ENCODE measurements around the gene RB1. TPM values are rescaled to one million over a fixed set of nuclear protein-coding genes. Genes with fewer than 3 reads are reported as not detected.

Gene RB1
- total RNA-seq, 1 experiment from 2014 or later = 62.0 TPM

DNA sequence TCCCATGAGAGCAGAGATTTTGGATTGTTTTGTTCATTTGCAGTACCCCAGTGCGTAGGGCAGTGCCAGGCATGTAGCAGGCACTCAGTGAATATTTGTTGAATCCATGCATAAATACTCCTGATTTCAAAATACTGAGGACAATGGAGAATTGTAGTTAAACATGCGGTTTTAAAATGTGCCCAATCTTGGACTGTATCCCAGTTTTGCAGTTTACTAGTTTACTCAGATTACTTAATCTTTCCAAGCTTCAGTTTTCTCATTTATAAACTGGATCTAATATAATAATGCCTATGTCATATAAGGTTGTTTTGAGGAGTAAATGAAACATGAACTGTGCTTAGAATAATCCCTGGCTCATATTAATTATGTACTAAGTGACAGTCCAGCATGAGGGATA lies 190.3 kb downstream of the RB1 start:
- DNase-seq (ENCODE audit: low read depth) = peak; percentile 48

DNA sequence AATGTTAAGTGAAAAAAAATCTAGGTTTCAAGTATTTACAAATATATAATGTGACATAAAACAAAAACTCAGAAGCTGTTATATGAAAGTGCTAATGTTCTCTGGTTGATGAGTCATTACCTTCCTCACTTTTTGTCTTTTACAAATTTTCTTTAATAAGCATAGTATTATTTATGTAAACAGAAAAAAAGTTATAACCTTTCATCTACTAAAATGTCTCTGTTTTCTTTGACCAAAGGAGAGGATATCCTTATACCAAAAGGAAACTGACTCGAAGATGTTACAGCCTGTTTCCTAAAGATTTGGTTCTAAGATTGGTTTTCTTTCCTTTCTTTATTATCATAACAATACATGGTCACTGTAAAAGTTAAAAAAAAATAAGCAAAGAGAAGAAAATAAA lies 191.3 kb downstream of the RB1 start:
- no peak for DNase-seq (ENCODE audit: low read depth)

DNA sequence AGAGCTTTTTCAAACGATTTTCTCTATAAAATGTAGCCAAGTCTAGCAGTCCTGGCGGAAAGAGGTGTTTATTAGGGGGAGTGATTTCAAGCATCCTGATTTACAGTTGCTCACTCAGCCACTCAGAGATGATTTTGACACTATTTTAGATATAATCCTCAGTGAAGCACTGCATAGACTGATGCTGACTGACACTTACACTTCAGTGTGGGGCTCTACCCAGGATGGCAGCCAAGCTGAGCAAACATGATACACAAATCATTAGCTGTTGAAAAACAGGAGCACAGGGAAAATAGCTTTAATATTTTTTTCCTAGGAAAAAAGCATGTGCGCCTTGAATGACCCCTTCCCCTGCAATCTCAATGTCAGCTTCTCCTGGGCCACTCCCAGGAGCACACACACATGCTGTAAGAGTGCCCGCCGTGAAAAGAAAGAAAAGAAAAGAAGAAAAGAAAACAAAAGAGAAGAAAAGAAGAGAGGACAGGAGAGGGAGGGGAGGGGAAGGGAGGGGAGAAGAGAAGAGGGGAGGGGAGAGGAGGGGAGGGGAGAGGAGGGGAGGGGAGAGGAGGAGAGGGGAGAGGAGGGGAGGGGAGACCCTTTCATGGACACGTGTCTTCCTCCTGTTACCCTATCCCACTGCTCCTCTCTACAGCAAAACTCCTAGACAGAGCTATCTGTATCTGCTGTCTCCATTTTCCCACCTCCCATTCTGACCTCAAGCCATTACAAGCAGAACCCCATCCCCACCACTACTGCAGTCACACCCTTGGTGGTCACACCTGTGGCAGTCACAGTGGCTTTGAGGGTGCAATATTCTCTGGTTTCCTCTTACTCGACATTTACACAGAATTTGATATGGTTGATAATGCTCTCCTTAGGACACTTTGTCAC lies 193.0 kb downstream of the RB1 start:
- DNase-seq (ENCODE audit: low read depth) = no peak

DNA sequence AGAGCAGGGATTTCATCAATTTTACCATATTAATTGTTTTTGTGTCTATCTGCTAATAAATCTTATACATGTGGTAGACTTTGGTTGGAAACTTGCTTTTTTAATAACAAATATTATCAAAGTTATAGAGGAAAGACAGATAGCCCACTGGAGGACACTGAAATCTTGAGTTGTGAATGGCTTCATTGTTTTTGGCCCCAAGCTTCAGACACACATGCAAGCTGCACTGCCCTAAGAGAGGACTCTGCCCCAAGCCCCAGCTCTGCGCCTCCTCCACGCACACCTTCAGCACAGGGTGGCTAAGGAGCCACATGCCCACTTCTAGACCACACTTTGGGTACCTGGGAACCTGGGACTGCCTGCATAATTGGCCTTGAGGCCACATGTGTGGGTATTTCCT lies 194.1 kb downstream of the RB1 start:
- no peak for DNase-seq (ENCODE audit: low read depth)

DNA sequence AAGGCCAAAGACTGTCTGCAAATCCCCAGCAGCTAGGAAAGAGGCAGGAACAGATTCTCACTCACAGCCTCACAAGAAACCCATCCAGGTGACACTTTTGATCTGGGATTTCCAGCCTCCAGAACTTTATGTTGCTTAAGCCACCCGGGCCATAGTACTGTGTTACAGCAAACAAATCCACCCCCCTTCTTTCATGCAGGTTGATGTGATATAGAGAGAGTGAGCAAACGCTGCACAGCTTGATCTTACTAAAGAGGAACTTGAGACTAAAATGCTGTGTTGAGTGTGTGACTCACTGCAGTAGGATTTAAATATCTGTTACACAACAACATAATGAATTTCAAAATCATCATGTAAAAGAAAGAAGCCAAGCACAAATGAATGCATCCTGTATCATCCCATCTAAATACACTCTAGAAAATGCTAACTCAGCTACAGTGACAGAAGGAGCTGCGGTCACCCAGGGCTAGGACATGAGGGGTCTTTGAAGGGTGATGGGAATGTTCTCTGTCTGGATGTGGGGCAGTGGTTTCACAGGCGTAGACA lies 197.2 kb downstream of the RB1 start:
- peak; percentile 55 for DNase-seq (ENCODE audit: low read depth)

DNA sequence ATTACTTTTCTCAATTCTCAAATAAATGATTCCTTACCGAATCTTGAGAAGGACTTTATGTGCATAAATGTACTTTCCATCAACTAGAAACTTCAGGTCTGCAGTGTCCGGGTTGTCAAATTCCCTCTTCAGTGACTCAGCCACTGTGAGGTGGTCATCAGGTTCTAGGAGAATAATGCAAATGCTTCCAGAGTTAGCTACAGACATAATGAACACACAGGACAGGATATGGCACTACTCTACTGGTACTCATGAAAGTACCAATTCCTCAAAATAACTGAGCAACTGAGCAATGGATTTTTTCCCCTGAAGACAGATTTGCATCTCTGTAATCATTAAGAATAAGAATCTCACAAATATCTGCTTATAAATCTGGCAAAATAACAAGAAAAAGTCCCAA lies 198.2 kb downstream of the RB1 start:
- no peak for DNase-seq (ENCODE audit: low read depth)

DNA sequence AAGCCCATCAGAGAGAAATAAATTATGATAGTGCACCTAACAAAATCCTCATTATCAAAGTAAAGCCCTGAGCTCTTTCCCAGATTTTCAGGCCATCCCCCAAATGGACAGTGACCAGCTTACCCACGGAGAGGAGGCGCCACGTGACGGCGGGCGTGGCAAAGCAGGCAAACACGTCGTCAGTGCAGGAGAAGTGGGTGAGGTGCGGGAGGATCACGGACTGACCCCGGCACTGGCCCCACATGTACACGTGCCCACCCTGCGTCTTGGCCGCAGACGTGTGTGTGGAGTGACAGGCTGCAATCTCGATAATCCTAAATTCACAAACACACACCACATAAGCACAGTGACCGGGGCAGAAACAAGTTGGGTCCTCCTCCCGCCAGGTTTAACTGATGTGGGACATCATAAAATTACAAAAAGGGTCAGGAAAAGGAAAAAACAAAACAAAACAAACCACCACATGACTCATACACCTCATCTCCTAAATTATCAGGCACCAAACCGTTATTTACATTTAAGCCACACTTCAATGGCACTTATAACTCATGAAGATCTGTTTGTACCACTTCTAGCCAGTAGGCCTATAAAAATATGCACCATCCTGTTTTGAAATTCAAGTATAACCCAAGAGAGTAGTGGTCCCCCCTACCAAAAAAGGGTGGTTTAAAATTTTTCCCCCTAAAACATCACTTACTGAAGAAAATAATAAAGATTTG lies 199.2 kb downstream of the RB1 start:
- DNase-seq (ENCODE audit: low read depth) = no peak

DNA sequence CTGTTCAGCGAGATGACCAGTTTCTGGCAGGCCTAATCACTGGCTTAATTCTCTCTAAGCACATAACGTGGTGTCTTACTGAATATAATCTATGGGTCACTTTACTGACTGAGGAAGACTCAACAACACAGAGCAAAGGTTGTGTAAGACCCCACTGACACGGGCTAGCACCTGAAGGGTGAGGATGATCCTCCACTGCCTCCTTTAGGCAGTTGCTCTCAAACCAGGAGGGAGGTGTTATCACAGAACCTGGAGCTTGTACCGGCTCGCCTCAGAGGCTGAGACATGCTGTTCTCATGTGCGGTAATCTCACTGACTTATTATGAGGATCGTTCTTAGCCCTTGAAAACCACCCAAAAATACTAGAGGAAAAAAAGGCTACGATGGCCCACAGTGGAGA lies 201.1 kb downstream of the RB1 start:
- no peak for DNase-seq (ENCODE audit: low read depth)

DNA sequence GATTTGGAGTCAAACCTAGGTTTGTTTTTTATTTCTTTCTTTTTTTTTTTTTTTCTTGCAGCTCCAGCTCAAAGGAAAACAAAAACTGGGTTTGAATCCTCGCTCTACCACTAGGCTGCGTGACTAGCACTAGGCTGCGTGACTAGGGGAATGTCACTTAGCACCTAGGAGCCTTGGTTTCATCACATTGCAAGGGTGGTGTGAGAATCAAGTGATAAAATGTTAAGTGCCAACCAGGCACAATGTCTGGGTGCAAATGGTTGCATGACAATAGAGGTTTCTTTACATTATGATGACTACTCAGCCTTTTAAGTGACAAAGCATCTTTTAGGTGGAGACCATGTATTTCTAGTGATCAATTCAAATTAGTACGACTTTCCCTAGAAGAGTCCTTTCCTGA lies 201.5 kb downstream of the RB1 start:
- no peak for DNase-seq (ENCODE audit: low read depth)

DNA sequence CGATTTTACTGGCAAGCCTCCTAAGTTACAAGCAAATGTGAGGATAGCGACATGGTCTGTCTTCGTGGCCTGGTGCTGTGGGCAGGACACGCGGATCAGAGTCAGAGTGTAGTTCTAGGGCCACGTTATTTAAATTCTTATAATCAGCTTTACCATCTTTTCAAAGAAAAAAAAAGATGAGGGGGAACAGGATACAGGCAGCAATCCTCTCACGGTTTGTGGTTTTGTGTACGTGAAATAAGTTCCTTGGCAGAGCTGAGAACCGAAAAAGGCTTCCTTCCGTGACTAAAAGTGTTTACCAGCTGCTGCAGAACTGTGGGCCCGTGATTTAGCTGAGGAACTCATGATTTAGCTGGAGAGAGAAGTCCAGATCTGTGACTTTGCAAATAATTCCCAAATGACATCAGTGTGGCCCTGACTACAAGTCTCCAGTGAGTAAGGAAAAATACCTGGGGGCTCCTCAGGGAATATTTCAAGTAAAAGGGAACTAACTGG lies 202.1 kb downstream of the RB1 start:
- DNase-seq (ENCODE audit: low read depth) = no peak

DNA sequence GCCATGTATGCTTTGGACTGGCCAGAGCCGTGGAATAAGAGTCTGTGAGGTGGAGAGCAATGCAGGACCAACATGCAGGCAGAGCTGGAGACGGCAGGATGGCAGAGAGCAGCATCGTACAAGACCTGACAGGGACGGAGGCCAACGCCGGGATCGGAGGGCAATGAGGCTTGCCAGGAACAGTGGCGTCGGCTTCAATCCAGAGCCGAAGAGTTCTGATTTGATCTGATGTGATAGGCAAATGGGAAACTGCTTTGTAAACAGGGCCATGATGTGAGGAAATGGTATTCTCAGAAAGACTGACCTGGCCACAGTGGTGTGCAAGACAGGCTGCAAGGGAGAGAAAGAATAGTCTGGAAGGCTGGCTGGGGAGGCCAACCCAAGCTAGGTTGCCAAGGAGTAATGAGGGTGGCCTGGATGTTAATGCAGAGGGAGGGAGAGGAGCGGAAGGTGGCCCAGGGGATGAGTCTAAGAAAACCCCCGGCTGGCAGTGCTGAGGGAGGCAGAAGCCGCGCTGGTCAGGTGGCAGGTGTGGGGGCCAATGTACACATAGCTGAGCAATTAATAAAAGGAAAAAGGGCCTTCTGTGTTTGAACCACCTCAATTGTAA lies 202.6 kb downstream of the RB1 start:
- DNase-seq (ENCODE audit: low read depth) = no peak

DNA sequence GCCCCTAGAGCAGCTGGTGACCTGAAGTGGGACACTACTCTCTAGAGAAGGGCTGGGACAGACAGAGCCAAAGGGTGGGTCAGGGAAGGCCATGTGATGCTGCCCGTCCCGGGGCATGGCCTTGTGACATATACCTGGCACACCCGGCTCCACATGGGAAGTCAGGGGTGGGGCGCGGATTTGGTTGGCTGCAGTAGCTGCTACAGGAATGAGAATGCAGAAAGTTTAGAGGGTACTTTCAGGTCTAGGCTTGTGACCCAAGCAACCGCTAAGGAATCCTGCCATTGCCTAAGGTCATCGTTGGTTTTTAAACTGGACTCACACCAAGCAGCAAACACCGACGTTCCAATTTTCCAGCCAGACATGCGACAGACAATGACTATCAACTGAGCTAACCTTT lies 203.5 kb downstream of the RB1 start:
- no peak for DNase-seq (ENCODE audit: low read depth)

DNA sequence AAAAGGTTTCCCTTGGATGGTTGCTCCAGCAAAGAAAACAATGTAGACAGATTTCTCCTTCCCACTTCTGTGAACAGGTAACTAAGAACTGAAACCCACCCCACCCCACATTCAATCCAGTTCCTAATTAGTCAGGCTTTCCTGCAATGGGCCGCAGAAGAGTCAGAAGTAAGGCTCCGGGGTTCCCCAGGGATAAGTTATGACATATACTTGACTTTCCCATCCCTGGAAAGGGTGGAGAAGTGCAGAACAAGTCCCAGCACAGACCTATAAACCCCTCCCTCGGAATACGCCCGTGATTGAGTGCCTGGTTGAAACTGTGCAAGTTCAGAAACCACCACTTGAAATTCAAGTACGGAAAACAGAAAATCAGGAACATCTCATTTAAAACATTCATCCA lies 204.5 kb downstream of the RB1 start:
- no peak for DNase-seq (ENCODE audit: low read depth)

DNA sequence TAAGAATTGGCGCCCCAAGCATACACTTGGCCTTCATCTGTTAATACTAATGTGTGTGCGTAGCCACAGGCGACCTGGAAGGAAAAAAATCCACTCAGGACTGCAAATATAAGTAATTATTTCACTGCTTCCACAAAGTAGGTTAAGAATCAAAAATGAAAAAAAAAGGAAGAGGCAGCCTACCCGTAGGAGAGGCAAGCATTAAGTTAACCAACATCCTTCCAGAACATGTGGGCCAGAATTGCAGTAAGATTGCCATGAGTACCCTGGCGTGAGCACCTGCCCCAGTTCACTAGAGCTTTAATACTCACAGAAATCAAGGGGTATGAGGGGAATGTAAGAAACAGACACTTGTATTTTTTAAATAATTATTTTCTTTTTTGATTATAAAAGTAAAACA lies 207.1 kb downstream of the RB1 start:
- DNase-seq (ENCODE audit: low read depth) = no peak

DNA sequence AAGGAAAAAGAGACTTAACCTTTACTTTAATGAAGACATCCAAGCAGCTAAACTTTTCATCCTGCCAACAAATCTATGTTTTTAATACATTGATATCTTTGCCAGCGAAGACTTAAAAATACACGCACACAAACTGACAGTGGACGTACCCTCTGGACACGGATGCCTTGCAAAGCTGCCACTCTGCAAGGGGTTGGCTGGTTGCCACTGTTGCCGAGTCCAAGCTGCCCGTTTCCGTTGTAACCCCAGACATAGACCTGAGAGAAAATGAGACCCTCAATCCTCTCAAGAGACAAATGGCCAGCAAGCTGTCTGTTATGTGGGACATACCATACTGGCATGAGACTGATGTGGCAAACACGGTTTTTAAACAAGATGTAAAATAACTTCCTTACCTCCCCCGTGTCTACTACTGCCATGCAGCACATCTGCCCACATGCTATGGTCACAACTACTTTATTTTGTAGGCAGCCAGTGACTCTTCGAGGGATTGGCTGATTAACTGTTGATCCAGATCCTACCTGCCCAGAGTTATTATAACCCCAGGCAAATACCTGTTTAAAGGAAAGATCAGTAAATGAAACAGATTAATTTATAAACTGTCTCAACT lies 208.2 kb downstream of the RB1 start:
- no peak for DNase-seq (ENCODE audit: low read depth)

DNA sequence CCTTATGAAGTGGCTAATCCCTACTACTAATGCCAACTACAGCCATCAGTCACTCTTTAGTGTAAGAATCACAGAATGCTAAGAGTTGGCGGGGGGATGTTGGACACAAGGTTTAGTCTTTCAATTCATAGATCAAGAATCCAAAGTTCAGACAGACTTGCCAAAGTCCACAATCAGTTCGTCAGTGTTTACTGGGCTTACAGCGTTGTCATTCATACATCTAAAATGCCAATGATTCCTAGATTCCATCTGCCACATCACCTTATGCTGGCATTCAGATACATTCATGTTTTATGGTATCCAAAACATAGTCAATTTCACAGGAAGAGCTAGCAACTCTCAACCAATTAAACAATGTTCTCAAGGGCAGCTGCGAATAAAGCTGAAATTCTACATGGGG lies 211.2 kb downstream of the RB1 start:
- DNase-seq (ENCODE audit: low read depth) = no peak

DNA sequence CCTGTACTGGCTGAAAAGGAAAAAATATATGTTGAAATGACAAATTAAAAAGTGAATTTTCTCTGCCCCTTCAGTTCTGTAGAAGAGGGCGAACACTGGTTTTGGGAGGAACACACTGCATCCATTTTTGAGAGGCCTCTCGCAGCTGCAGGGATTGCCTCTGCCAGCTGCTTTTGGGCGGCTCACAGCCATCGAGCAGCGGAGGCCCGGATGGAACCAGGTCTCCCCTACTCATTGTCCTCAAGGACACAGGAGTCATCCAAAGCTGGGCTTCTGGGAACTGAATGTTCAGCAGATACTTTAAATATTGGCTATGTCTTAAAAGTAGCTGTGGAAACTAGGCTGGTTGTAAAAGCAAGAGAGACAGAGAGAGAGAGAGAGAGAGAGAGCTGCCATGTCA lies 212.2 kb downstream of the RB1 start:
- no peak for DNase-seq (ENCODE audit: low read depth)

DNA sequence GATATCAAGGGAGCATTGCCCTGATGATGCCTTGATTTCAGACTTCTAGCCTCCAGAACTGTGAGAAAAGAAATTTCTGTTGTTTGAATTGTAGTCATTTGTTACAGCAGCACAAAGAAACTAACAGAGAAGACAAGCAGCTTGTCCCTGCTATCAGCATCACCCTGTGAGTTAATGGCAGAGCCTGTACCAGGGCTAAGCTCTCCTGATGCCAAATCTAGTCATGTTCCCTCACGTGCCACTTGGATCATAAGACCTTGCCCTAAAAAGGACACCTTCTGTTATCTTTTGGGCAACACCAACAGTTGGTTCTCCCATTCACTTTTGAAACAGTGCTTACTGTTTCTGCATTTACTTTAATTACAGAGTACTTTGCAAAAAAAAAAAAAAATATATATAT lies 214.5 kb downstream of the RB1 start:
- no peak for DNase-seq (ENCODE audit: low read depth)

DNA sequence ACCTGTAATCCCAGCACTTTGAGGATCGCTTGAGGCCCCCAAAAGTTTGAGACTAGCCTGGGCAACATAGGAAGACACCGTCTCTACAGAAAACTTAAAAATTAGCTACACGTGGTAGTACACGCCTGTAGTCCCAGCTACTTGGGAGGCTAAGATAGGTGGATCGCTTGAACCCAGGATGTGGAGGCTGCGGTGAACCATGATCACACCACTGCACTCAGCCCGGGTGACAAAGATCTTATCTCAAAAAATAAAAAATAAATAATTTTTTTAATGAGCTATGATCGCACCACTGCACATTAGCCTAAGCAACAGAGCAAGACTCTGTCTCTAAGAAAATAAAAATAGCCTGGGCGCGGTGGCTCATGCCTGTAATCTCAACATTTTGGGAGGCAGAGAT lies 222.7 kb downstream of the RB1 start:
- DNase-seq (ENCODE audit: low read depth) = no peak

DNA sequence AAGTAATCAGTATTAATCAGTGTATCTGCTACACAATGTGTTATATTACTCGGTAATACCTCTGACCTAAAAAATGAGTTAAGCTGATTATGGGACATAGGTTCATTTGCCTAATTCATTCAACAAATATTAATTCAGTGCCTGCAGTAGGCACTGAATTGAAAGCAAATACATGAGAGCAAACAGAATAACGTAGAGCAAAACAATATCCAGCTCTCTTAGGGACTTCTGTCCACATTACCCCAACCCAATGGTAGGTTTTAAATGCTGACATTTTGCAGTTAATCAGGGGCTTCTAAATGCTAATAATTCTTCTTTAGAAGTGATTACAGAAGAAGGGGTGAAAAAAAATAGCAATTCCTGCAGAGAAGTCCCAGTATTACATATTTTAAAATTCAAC lies 224.4 kb downstream of the RB1 start:
- no peak for DNase-seq (ENCODE audit: low read depth)

DNA sequence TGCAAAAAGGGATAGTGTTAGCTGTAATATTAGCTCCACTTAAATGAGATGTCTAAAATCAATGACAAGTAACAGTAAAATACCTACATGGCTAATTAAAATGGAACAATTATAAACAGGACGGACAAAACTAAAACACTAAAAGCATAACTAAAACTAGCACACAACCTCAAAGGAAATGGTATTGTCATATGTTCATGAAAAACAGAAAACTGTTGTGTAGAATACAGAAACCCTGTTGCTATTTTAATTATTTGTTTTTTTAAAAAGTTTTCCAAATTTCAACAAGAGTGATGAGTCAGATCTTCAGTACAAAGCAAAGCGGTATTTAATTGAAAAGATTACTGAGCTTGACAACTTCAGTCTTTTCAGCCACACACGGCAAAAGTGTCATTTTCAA lies 225.2 kb downstream of the RB1 start:
- no peak for DNase-seq (ENCODE audit: low read depth)

DNA sequence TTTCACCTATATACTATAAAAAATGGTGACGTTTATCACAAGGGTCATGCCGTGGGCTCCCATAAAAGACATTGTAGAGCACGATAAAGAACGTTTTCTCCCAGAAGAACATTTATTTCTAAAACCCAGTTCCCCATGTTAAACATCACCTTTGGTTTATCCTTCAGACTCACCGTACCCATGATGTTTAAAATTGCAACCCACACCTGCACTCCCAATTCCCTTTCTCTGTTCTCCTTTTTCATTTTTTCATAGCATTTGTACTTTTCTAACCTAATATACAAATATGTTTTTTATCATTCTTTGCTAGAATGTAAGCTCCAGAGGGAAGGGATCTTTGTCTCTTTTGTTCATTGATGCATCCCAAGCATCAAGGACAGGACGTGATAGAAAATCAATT lies 227.3 kb downstream of the RB1 start:
- no peak for DNase-seq (ENCODE audit: low read depth)

All from RPMI7951 (cell line).